GM13976 (cell line): Measurements from ENCODE around the gene GASK1A.

Experiments
- DNase-seq: peaks from one replicate; pipeline ENCODE4 v3.0.0; 2012; ENCODE audit warnings: low spot score
- in situ Hi-C: fragments of 300-500 bp; cut with MboI; formaldehyde crosslinking; loops from one replicate; pipeline ENCODE4 v1.12.0; 2022; ENCODE audit warnings: low sequenced_read_pairs, mixed read lengths, inconsistent platforms; ENCODE audit not compliant: unreplicated experiment
- TF ChIP-seq, protein P1 (sequence below): IDR thresholded peaks from 2 replicates; pipeline ENCODE4 v1.5.1; 2012; ENCODE audit warnings: borderline replicate concordance, mild to moderate bottlenecking; ENCODE audit not compliant: insufficient read depth; ENCODE audit errors: extremely low read depth, missing control alignments, control extremely low read depth

The GASK1A gene

DNA sequence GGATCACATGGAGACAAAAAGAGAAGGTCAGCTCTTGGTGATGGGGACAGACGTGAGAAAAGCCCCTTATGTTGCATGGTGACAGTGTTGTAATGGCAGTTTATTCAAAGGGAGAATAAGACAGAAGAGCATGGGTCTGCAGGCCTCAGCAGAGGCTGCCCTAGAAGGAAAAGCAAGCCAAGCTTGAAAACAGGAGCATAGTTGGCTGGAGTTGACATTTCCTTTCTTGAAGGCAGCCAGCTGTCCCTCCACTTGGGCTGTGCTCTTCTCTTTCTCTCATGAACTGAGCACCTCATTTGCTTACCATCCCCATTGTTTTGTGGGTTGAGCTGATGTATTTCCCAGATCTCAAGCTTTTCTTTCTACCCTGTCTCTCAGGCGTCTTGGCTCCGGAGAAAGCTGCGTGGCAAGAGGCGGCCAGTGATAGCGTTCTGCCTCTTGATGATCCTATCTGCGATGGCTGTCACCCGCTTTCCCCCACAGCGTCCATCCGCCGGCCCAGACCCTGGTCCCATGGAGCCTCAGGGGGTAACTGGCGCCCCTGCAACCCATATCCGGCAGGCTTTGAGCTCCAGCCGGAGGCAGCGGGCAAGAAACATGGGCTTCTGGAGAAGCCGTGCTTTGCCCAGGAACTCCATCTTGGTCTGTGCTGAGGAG lies 52.9 kb downstream of the GASK1A start:
- in situ Hi-C loops = no loop called here
- TF ChIP-seq, protein P1, sequence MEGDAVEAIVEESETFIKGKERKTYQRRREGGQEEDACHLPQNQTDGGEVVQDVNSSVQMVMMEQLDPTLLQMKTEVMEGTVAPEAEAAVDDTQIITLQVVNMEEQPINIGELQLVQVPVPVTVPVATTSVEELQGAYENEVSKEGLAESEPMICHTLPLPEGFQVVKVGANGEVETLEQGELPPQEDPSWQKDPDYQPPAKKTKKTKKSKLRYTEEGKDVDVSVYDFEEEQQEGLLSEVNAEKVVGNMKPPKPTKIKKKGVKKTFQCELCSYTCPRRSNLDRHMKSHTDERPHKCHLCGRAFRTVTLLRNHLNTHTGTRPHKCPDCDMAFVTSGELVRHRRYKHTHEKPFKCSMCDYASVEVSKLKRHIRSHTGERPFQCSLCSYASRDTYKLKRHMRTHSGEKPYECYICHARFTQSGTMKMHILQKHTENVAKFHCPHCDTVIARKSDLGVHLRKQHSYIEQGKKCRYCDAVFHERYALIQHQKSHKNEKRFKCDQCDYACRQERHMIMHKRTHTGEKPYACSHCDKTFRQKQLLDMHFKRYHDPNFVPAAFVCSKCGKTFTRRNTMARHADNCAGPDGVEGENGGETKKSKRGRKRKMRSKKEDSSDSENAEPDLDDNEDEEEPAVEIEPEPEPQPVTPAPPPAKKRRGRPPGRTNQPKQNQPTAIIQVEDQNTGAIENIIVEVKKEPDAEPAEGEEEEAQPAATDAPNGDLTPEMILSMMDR = no peak
- DNase-seq = no peak

DNA sequence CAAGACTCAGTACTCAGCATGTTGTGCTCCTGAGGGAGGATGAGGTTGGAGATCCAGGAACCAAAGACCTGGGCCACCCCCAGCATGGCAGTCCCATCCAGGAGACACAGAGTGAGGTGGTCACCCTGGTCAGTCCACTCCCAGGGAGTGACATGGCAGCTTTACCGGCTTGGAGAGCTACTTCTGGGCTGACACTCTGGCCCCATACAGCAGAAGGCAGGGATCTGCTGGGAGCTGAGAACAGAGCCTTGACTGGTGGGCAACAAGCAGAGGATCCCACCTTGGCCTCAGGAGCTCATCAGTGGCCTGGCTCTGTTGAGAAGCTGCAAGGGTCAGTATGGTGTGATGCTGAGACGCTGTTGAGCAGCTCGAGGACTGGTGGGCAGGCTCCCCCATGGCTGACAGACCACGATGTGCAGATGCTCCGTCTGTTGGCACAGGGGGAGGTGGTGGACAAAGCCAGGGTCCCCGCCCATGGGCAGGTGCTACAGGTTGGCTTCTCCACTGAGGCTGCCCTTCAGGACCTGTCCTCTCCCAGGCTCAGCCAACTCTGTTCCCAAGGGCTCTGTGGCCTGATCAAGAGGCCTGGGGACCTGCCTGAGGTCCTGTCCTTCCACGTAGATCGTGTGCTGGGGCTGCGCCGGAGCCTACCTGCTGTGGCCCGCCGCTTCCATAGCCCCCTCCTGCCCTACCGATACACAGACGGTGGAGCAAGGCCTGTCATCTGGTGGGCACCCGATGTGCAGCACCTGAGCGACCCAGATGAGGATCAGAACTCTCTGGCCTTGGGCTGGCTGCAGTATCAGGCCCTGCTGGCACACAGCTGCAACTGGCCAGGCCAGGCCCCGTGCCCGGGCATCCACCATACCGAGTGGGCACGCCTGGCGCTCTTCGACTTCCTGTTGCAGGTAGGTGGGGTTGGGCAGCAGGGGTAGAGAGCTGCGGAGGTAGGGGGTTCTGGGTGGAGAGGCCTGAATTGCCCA lies 53.8 kb downstream of the GASK1A start:
- no peak for DNase-seq
- TF ChIP-seq, protein P1 = no peak
- in situ Hi-C loops = no loop called here

DNA sequence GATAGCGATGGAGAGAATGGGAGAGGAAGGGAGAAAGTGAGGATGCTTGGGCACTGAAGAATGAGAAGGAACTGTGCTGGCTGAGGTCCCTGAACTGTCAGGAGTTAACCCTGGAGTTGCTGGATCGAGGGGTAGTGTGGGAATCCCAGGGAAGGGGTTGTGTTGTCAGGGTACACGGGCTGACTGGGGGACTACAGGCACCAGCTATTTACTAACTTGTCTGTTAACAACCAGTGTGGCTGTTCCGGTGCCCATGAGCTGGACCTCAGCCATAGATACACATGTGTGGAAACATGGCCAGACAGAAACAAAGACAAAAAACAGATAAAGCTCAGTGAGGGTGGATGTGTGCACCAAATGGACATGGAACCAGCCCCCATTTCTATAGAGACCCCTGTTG lies 55.1 kb downstream of the GASK1A start:
- in situ Hi-C loops = no loop called here
- TF ChIP-seq, protein P1 = no peak
- DNase-seq = no peak

DNA sequence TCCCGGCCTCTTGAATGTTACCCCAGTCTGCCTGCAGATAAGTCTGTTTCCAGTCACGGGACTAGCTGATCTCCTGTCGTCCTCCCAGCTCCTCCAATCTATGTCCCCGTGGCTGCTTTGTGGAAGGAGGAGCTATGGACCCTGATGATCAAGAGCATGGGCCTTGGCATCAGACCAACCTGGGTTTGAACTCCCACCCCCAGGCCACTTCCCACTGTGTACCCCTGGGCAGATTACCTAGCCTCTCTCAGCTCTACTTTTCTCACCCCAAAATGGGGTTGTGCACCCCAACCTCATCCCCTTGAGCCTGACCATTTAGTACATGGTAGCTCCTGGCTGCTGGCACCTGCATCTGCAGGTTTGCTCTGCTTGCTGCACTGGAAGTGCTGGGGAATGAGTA lies 55.8 kb downstream of the GASK1A start:
- no peak for DNase-seq
- TF ChIP-seq, protein P1 = no peak
- in situ Hi-C loops = no loop called here

DNA sequence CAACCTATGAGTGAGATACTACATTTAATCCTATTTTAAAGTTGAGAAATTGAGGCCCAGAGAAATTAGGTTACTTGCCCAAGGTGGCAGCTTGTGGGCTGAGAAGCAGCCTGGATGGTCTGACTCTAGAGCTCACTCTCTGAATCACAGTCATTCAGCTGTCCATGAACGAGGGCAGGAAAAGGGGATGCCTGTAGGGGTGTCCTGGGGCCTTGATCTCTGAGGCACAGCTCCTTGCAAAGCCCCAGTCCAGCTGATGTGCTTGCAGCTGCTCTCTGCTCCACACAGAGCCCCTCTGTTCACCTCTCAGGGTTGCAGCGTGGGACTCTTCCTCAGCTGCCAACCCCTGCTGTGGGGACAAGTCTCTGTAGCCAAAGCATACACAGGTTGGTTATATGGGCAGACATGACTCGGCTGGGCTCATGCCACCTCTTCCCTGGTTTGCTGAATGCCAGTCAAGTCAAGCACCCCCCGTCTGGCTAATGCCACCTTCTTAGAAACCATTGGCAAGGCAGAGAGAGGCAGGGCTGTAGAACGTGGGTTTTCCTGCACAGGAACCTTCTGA lies 56.8 kb downstream of the GASK1A start:
- in situ Hi-C loops = no loop called here
- DNase-seq = no peak
- TF ChIP-seq, protein P1 = no peak

DNA sequence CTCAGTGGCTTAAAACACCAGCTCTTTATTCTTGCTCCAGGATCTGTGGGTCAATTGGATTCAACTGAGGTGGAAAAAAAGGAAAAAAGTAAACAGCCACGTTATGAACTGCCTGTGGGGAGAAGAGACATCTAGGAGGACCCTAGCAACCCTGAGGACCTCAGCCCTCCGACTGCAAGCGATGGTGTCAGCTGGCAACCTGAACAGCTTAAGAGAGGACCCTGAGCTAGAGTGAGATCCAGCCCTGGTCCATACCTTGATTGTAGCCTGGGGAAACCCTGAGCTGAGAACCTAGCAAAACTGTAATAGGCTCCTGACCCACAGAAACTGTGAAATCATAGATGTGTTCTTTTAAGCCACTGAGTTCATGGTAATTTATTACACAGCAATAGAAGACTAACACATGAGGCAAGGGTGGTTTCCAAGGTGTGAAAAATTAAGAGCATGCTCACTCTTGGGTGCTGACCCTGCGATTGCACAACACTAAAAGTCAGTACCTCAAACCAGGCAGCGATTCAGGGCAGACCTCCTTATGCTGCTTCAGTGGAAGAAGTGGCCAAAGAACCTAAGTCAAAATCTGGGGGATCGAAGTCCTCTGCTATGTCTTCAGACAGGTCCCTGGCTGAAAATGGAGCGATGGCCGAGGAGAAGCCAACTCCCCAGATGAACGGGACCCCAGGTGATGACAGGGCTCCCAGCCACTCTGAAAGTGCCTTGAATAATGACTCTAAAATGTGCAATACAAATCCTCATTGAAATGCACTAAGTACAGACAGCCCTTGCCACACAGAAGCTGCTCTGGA lies 57.7 kb downstream of the GASK1A start:
- in situ Hi-C loops = no loop called here
- no peak for DNase-seq
- TF ChIP-seq, protein P1 = no peak
